Osteoblast (primary cell): Measurements from ENCODE around the gene XCL2. TPM values are rescaled to one million over a fixed set of nuclear protein-coding genes. Genes with fewer than 3 reads are reported as not detected.
"Not testable (repeated sequence)": the region's sequence is repeated elsewhere in the genome, so short reads cannot be mapped to it uniquely, and the experiment has no call there.

ENCODE experiments used
- DNase-seq: peaks from one replicate; pipeline ENCODE4 v3.0.0; 2011; ENCODE audit warnings: low spot score, mixed read lengths; ENCODE audit not compliant: insufficient read length; ENCODE audit errors: missing footprints
- H2AFZ ChIP-seq: 2 replicates; pipeline ENCODE4 v1.6.0; 2011; ENCODE audit warnings: mild to moderate bottlenecking, low read length
- H3K27ac ChIP-seq: 2 replicates; pipeline ENCODE4 v1.5.1; 2011; ENCODE audit warnings: mild to moderate bottlenecking, low read depth, low read length, moderate library complexity
- H3K27me3 ChIP-seq: 2 replicates; pipeline ENCODE4 v1.6.0; 2012; ENCODE audit warnings: mild to moderate bottlenecking, control low read depth, inconsistent platforms, low read length, moderate library complexity; ENCODE audit not compliant: insufficient read depth
- H3K36me3 ChIP-seq: 2 replicates; pipeline ENCODE4 v1.5.1; 2011; ENCODE audit warnings: mild to moderate bottlenecking, low read length, control low read depth, moderate library complexity; ENCODE audit not compliant: insufficient read depth
- H3K4me1 ChIP-seq: 2 replicates; pipeline ENCODE4 v1.5.1; 2011; ENCODE audit warnings: mild to moderate bottlenecking, low read length, control low read depth, moderate library complexity; ENCODE audit not compliant: insufficient read depth
- H3K4me2 ChIP-seq: 2 replicates; pipeline ENCODE4 v1.6.0; 2011; ENCODE audit warnings: mild to moderate bottlenecking, low read length; ENCODE audit not compliant: insufficient read depth
- H3K4me3 ChIP-seq: fragments of 200-600 bp; sonication (generic); 3 replicates; pipeline ENCODE4 v1.5.1; 2012; ENCODE audit warnings: mild to moderate bottlenecking, low read length, inconsistent platforms; ENCODE audit not compliant: insufficient read depth
- H3K79me2 ChIP-seq: 2 replicates; pipeline ENCODE4 v1.6.0; 2012; ENCODE audit warnings: mild to moderate bottlenecking, low read length, control low read depth, inconsistent platforms; ENCODE audit not compliant: insufficient read depth
- H3K9me3 ChIP-seq: 2 replicates; pipeline ENCODE4 v1.5.1; 2011; ENCODE audit warnings: low read depth, low read length, control low read depth
- H4K20me1 ChIP-seq: 2 replicates; pipeline ENCODE4 v1.6.0; 2012; ENCODE audit warnings: mild to moderate bottlenecking, low read length, control low read depth; ENCODE audit not compliant: insufficient read depth
- CTCF ChIP-seq: IDR thresholded peaks from 2 replicates; pipeline ENCODE4 v1.5.1; 2011; ENCODE audit warnings: mild to moderate bottlenecking, low read depth, low read length, moderate library complexity; ENCODE audit errors: extremely low read depth
- total RNA-seq: library from RNA; depleted of rRNA; stranded (reverse); fragments of >200 nt; gene quantifications from 2 replicates; pipeline ENCODE4 v1.2.3, GENCODE V29; 2012

The XCL2 gene
- not detected in 2 replicates for total RNA-seq

- not testable (repeated sequence) for H3K36me3 ChIP-seq, H3K27ac ChIP-seq, H3K4me2 ChIP-seq, H3K4me3 ChIP-seq, H3K27me3 ChIP-seq, DNase-seq, H3K79me2 ChIP-seq, H3K4me1 ChIP-seq, H3K9me3 ChIP-seq, H4K20me1 ChIP-seq, H2AFZ ChIP-seq
Observed at GRCh38 chr1:168543840-168544498, at the start of gene XCL2. XCL2 (minus strand) TSS chr1:168543997; CDS start chr1:168543964, 33 bp downstream.

DNA sequence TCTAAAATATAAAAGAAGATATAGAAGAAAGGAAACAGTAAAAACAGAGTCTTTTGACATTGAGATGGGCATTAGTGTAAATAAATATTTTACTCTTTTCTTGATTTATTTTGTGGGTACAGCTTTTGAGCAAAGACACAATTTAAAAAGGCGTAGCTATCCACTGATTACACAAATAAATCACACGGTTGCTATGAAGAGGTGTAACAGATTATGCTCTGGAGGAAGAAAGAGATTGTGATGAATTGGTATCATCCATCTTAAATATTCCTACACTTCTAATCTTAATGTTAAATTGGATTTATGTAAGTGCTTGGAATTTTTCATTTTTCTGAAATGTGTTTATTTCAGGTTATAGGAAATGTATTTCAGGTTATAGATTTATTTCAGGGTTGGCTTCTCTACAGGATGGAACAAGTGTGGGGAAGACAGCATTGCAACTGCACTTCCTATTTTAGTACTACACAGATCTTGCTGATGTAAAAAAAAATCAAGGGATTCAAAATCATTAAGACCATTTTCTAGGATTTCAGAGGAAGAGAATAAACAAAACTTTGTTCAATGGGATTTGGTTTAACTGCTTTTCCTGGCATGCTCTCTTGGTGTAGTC is 47.9 kb upstream of the XCL2 start:
- no peaks in the 10 kb centered on the region for H3K79me2 ChIP-seq
- no peaks in the 10 kb centered on the region for H3K27me3 ChIP-seq
- H3K36me3 ChIP-seq = no peaks in the 10 kb centered on the region
- no peak overlapping the region for H2AFZ ChIP-seq
- H4K20me1 ChIP-seq = no peaks in the 10 kb centered on the region
- H3K9me3 ChIP-seq = no peaks in the 10 kb centered on the region
- no peak for TF ChIP-seq CTCF
- H3K4me2 ChIP-seq = no peak overlapping the region
- no peak overlapping the region for H3K4me3 ChIP-seq
- H3K4me1 ChIP-seq = no peaks in the 10 kb centered on the region
- H3K27ac ChIP-seq = no peak overlapping the region
- no peak for DNase-seq

DNA sequence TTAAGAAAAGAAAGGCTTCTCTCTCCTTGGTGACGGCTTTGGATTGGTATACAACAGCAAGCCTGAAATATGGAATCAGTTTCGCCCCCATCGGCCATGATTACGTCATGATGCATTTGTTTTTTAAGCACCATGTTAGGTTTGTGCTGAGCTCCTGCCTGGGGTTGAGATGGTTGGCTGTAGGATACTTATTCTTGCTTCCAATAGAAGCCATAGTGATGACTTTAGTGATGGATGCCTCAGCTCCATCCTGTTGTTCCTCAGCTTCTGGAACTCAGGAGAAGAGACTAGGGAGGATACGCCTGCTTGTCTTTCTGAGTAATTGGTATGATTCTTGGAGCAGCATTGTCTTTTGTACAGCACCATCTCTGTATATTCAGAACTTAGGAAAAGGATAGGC is 47.3 kb upstream of the XCL2 start:
- no peak for TF ChIP-seq CTCF
- no peaks in the 10 kb centered on the region for H3K79me2 ChIP-seq
- no peak overlapping the region for H2AFZ ChIP-seq
- H3K27ac ChIP-seq = no peak overlapping the region
- H3K4me3 ChIP-seq = no peak overlapping the region
- no peaks in the 10 kb centered on the region for H3K36me3 ChIP-seq
- DNase-seq = no peak
- H3K4me2 ChIP-seq = no peak overlapping the region
- H3K9me3 ChIP-seq = no peaks in the 10 kb centered on the region
- no peaks in the 10 kb centered on the region for H3K4me1 ChIP-seq
- no peaks in the 10 kb centered on the region for H3K27me3 ChIP-seq
- no peaks in the 10 kb centered on the region for H4K20me1 ChIP-seq

GRCh38 chr1:168589167-168589566 is 45.4 kb upstream of the XCL2 start:
- Histone ChIP-seq H3K4me3 (no peak overlapping the region), H3K27ac (no peak overlapping the region), H4K20me1 (no peaks in the 10 kb centered on the region), H3K79me2 (no peaks in the 10 kb centered on the region), H3K4me1 (peaks cover 7% of the 10 kb centered on the region), H3K36me3 (no peaks in the 10 kb centered on the region), H3K4me2 (no peak overlapping the region), H2AFZ (no peak overlapping the region), H3K9me3 (no peaks in the 10 kb centered on the region), H3K27me3 (no peaks in the 10 kb centered on the region)
- no peak for DNase-seq
- TF ChIP-seq CTCF = no peak
